BJ (cell line): ENCODE data around the gene NNT. TPM values are rescaled to one million over a fixed set of nuclear protein-coding genes. Genes with fewer than 3 reads are reported as not detected.

Experiments
- CTCF ChIA-PET: fragments of 350-600 bp; formaldehyde crosslinking; extraction: SDS; loops from one replicate; lab custom pipeline; 2021; ENCODE audit warnings: antibody characterized with exemption, inconsistent platforms; lab: Yijun Ruan, JAX
- POLR2A ChIA-PET: fragments of 300-600 bp; sonication (Branson Sonifier 250); formaldehyde crosslinking; extraction: SDS; loops from one replicate; lab custom pipeline; 2021; ENCODE audit warnings: antibody characterized with exemption; lab: Charles Lee
- DNase-seq: peaks from one replicate; pipeline ENCODE4 v3.0.0-alpha.2; 2011; ENCODE audit warnings: low read depth
- H3K27me3 ChIP-seq: 2 replicates; pipeline ENCODE4 v1.6.0; 2011; ENCODE audit warnings: low read length; ENCODE audit not compliant: control insufficient read depth, insufficient read depth
- H3K36me3 ChIP-seq: 2 replicates; pipeline ENCODE4 v1.5.1; 2011; ENCODE audit warnings: low read length; ENCODE audit not compliant: control insufficient read depth, insufficient read depth
- H3K4me3 ChIP-seq: 2 replicates; pipeline ENCODE4 v1.5.1; 2011; ENCODE audit warnings: low read depth, mild to moderate bottlenecking, control low read depth, low read length
- CTCF ChIP-seq: IDR thresholded peaks from 2 replicates; pipeline ENCODE4 v1.5.1; 2011; ENCODE audit warnings: low read depth, mild to moderate bottlenecking, control low read depth, inconsistent platforms, low read length, moderate library complexity; ENCODE audit not compliant: insufficient read depth
- polyA plus RNA-seq: library from polyadenylated mRNA; depleted of rRNA; stranded (reverse); fragments of >200 nt; gene quantifications from 2 replicates; pipeline ENCODE4 v1.2.3, GENCODE V29; 2011

Gene NNT
- polyA plus RNA-seq, 1 experiment: 44.8 TPM

GRCh38 chr5:43623048-43623680 is 20.2 kb downstream of the NNT start:
- DNase-seq: no peak
- no peak overlapping the region for H3K4me3 ChIP-seq
- no peaks in the 10 kb centered on the region for H3K27me3 ChIP-seq
- peaks cover 3% of the 10 kb centered on the region for H3K36me3 ChIP-seq
- TF ChIP-seq CTCF: no peak
- ChIA-PET CTCF (interaction anchor here (1.2 to 5.2 kb wide), 2 partner anchors 8 to 223 kb away, joined by 3 to 28 read pairs; no protein-coding TSS in a partner anchor), POLR2A (interaction anchor here (0.6 kb wide), 1 partner anchor 8 kb away, joined by 4 read pairs; no protein-coding TSS in a partner anchor)

- H3K36me3 ChIP-seq: 0 out of 2 replicates have a peak, but pooled peaks cover 2% of the 10 kb centered on the region
- peak; percentile 77 for TF ChIP-seq CTCF
- DNase-seq: no peak
- no peaks in the 10 kb centered on the region for H3K27me3 ChIP-seq
- ChIA-PET POLR2A (no interaction called here), CTCF (interaction anchor here (0.9 to 1.1 kb wide), 3 partner anchors 17 to 706 kb away, joined by 3 read pairs; no protein-coding TSS in a partner anchor)
- H3K4me3 ChIP-seq: no peak overlapping the region
Observed at GRCh38 chr5:43627028-43627427, 24.0 kb downstream of the NNT start.

- no peak for DNase-seq
- POLR2A ChIA-PET: interaction anchor here (0.7 kb wide), 1 partner anchor 9 kb away, joined by 4 read pairs; no protein-coding TSS in a partner anchor
- 0 out of 2 replicates have a peak, but pooled peaks cover 2% of the 10 kb centered on the region for H3K36me3 ChIP-seq
- H3K27me3 ChIP-seq: no peaks in the 10 kb centered on the region
- CTCF ChIA-PET: interaction anchor here (0.8 to 5.3 kb wide), 35 partner anchors 10 to 1142 kb away, joined by 3 to 43 read pairs (median 5); partner anchors contain the start of gene TMEM267
- no peak overlapping the region for H3K4me3 ChIP-seq
- TF ChIP-seq CTCF: peak; percentile 65
Observed at GRCh38 chr5:43631182-43631910, 28.4 kb downstream of the NNT start.

- Histone ChIP-seq H3K27me3 (no peaks in the 10 kb centered on the region), H3K36me3 (no peaks in the 10 kb centered on the region), H3K4me3 (no peak overlapping the region)
- no peak for TF ChIP-seq CTCF
- no peak for DNase-seq
- CTCF ChIA-PET: interaction anchor here (1.4 kb wide), 1 partner anchor 697 kb away, joined by 8 read pairs; no protein-coding TSS in a partner anchor
- POLR2A ChIA-PET: no interaction called here
Observed at GRCh38 chr5:43634621-43635020, 31.6 kb downstream of the NNT start.

- TF ChIP-seq CTCF: no peak
- no peak for DNase-seq
- POLR2A ChIA-PET: no interaction called here
- Histone ChIP-seq H3K27me3 (no peaks in the 10 kb centered on the region), H3K4me3 (no peak overlapping the region), H3K36me3 (no peaks in the 10 kb centered on the region)
- CTCF ChIA-PET: interaction anchor here (1.4 kb wide), 1 partner anchor 697 kb away, joined by 8 read pairs; no protein-coding TSS in a partner anchor
Observed at GRCh38 chr5:43635374-43635773, 32.4 kb downstream of the NNT start.
